ENCODE data around the gene BRMS1L. TPM values are rescaled to one million over a fixed set of nuclear protein-coding genes. Genes with fewer than 3 reads are reported as not detected.

The BRMS1L gene
- total and polyA plus RNA-seq, 9 donors: 4.0 to 13.3 (median 9.8) TPM

DNA sequence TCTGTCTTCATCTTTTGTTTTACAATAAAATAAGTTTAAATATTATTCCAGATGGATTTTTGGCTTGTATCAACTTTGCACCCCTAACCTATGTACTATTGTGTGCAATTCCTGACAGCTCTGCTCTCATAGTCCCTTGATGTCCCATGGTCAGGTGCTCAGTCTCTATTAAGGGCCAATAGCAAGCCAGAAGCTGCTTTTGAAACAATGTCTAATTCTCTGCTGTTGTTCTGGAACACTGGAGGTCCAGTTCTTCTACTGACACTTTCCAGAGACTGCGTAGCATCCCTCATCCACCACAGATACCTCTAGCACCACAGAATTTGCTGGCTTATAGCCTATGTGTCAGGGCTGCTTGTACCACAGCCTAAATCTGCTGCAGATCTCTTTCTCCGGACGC lies 74.6 kb downstream of the BRMS1L start:
- intact Hi-C loops (cut with DNase I): no loop called here

GRCh38 chr14:35909665-35910064 lies 83.5 kb downstream of the BRMS1L start:
- intact Hi-C loops (cut with DNase I): no loop called here

More for the DNA sequence above, 74.6 kb downstream of the BRMS1L start:
- no peak for TF ChIP-seq CTCF (IDR thresholded peaks at IDR 0.05)
- no peak for TF ChIP-seq POLR2A (IDR thresholded peaks at IDR 0.05)
- no peak for TF ChIP-seq EP300 (IDR thresholded peaks at IDR 0.05)
- DNase-seq: no peak
- no peak overlapping the region for H3K27ac ChIP-seq
- no peaks in the 10 kb centered on the region for H3K4me1 ChIP-seq (ENCODE audit: insufficient read depth)
- H3K27me3 ChIP-seq: no peaks in the 10 kb centered on the region
- 90 to 97% (median 95%) methylated on average over 3 of the region's 3 CpGs for WGBS, 3 donors
- H3K36me3 ChIP-seq: no peaks in the 10 kb centered on the region
- H3K4me3 ChIP-seq: no peak overlapping the region
- no peaks in the 10 kb centered on the region for H3K9me3 ChIP-seq

GRCh38 chr14:35910191-35910590 lies 84.1 kb downstream of the BRMS1L start:
- Histone ChIP-seq H3K27me3 (no peaks in the 10 kb centered on the region), H3K4me1 (ENCODE audit: insufficient read depth) (no peaks in the 10 kb centered on the region), H3K27ac (no peak overlapping the region), H3K4me3 (no peak overlapping the region), H3K9me3 (no peaks in the 10 kb centered on the region), H3K36me3 (no peaks in the 10 kb centered on the region)
- no peak for DNase-seq
- intact Hi-C loops (cut with DNase I): no loop called here
- no peak for TF ChIP-seq CTCF (IDR thresholded peaks at IDR 0.05)
- WGBS, 3 donors: 96 to 99% (median 97%) methylated on average over 4 of the region's 4 CpGs

More at GRCh38 chr14:35909665-35910064, 83.5 kb downstream of the BRMS1L start:
- H3K4me3 ChIP-seq: no peak overlapping the region
- TF ChIP-seq EP300 (IDR thresholded peaks at IDR 0.05): no peak
- TF ChIP-seq POLR2A (IDR thresholded peaks at IDR 0.05): no peak
- TF ChIP-seq CTCF (IDR thresholded peaks at IDR 0.05): no peak
- H3K4me1 ChIP-seq (ENCODE audit: insufficient read depth): no peaks in the 10 kb centered on the region
- no peaks in the 10 kb centered on the region for H3K27me3 ChIP-seq
- H3K27ac ChIP-seq: no peak overlapping the region
- no peaks in the 10 kb centered on the region for H3K9me3 ChIP-seq
- no peaks in the 10 kb centered on the region for H3K36me3 ChIP-seq
- 50 to 73% (median 60%) methylated on average over 4 of the region's 4 CpGs for WGBS, 3 donors
- no peak for DNase-seq

GRCh38 chr14:35911097-35911496 lies 85.0 kb downstream of the BRMS1L start:
- Histone ChIP-seq H3K27me3 (no peaks in the 10 kb centered on the region), H3K9me3 (no peaks in the 10 kb centered on the region), H3K27ac (no peak overlapping the region), H3K4me3 (no peak overlapping the region), H3K36me3 (no peaks in the 10 kb centered on the region), H3K4me1 (ENCODE audit: insufficient read depth) (no peaks in the 10 kb centered on the region)
- TF ChIP-seq EP300 (IDR thresholded peaks at IDR 0.05) (no peak), POLR2A (IDR thresholded peaks at IDR 0.05) (no peak), CTCF (IDR thresholded peaks at IDR 0.05) (no peak)
- 61 to 70% (median 63%) methylated on average over 4 of the region's 4 CpGs for WGBS, 3 donors
- intact Hi-C loops (cut with DNase I): no loop called here
- DNase-seq: no peak

GRCh38 chr14:35915185-35915584 lies 89.0 kb downstream of the BRMS1L start:
- 84 to 86% (median 85%) methylated on average over 4 of the region's 4 CpGs for WGBS, 3 donors
- no peaks in the 10 kb centered on the region for H3K4me1 ChIP-seq (ENCODE audit: insufficient read depth)
- no peak for TF ChIP-seq CTCF (IDR thresholded peaks at IDR 0.05)
- no peak for TF ChIP-seq EP300 (IDR thresholded peaks at IDR 0.05)
- TF ChIP-seq POLR2A (IDR thresholded peaks at IDR 0.05): no peak

More at GRCh38 chr14:35915185-35915584, 89.0 kb downstream of the BRMS1L start:
- Histone ChIP-seq H3K27me3 (no peaks in the 10 kb centered on the region), H3K4me3 (no peak overlapping the region), H3K27ac (no peak overlapping the region), H3K9me3 (no peaks in the 10 kb centered on the region), H3K36me3 (no peaks in the 10 kb centered on the region)
- intact Hi-C loops (cut with DNase I): no loop called here
- DNase-seq: no peak
